Keratinocyte (primary cell): ENCODE measurements around the gene TOR4A.

ENCODE experiments used
- EZH2 ChIP-seq: IDR thresholded peaks from one replicate; pipeline ENCODE4 v1.6.1; 2012; ENCODE audit warnings: inconsistent platforms, mild to moderate bottlenecking, low read length, moderate library complexity
- TF ChIP-seq, protein P1 (sequence below), 3 experiments: IDR thresholded peaks in 1 of 3; conservative IDR thresholded peaks in 1 of 3; optimal IDR thresholded peaks in 1 of 3; 2 replicates in 2 of 3; 3 replicates in 1 of 3; pipeline versions ENCODE3 to v1.5.1; 2011; ENCODE audit warnings: low read length in 3 of 3, mild to moderate bottlenecking in 3 of 3, moderate library complexity in 2 of 3, control low read depth in 1 of 3, inconsistent platforms in 1 of 3; ENCODE audit not compliant: insufficient read depth in 2 of 3; ENCODE audit errors: extremely low read depth in 1 of 3

DNA sequence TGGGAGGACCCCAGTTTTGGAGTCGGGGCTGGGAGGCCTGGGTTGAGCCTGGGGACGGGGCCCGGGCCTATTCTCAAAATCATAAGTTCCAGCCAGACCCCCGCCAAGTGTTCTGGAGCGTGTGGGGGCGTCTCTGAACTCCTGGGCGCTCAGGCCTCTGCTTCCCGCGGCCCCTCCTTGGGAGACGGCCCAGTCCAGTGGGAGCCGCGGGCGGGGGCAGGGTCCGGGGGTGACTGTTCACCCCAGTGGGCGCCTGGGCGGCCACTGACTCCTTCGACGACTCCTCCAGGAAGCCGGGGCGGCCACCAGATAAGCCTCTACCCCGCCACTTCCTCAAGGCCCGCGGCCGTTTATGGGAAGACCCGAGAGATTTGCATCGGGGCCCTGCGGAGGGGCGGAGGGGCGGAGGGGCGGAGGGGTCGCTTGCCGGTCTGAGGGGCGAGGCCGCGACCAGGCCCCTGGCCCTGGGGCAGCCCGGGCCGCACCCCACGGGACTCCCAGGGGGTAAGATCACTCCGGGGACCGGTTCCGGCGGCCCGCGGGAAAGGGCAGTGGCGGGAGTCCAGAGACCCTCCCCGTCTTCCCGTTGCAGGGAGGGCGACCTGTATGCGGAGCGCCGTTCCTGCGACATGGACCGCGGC is 655 bp downstream of the TOR4A start:
- TF ChIP-seq, protein P1, sequence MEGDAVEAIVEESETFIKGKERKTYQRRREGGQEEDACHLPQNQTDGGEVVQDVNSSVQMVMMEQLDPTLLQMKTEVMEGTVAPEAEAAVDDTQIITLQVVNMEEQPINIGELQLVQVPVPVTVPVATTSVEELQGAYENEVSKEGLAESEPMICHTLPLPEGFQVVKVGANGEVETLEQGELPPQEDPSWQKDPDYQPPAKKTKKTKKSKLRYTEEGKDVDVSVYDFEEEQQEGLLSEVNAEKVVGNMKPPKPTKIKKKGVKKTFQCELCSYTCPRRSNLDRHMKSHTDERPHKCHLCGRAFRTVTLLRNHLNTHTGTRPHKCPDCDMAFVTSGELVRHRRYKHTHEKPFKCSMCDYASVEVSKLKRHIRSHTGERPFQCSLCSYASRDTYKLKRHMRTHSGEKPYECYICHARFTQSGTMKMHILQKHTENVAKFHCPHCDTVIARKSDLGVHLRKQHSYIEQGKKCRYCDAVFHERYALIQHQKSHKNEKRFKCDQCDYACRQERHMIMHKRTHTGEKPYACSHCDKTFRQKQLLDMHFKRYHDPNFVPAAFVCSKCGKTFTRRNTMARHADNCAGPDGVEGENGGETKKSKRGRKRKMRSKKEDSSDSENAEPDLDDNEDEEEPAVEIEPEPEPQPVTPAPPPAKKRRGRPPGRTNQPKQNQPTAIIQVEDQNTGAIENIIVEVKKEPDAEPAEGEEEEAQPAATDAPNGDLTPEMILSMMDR (optimal IDR thresholded peaks at IDR 0.05 in 1 of 3, IDR thresholded peaks at IDR 0.05 in 1 of 3, conservative IDR thresholded peaks at IDR 0.05 in 1 of 3; ENCODE audit: extremely low read depth in 1 of 3, insufficient read depth in 2 of 3, low read length in 3 of 3): no peak
- TF ChIP-seq EZH2: no peak
